ENCODE measurements around the gene PLD6.
"Not testable (repeated sequence)": the region's sequence is repeated elsewhere in the genome, so short reads cannot be mapped to it uniquely, and the experiment has no call there.

PLD6 gene

GRCh38 chr17:17201271-17201670 is 4.9 kb downstream of the PLD6 start:
- DNase-seq (ENCODE audit: low read depth in 2 of 2) = no peak

DNA sequence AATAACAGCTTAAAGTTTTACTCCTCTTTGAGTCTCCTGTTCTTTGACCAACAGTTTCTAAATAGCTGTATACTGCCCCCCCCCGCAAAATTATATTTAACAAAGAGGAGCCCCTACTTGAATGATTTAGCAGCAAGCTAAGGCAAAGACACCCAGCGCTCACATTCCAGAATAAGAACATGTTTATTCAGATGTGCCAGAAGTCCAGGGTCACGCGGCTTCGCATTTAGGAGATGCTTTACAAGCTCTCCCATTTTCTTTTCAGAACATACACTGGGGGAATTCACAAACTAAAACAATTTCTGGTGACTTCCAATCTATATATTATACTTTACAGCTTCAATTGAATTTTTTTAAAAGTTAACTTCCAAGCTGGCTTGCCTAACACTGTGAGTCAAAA is 5.3 kb downstream of the PLD6 start:
- DNase-seq (ENCODE audit: low read depth in 2 of 2) = no peak

GRCh38 chr17:17200311-17200710 is 5.8 kb downstream of the PLD6 start:
- no peak for DNase-seq (ENCODE audit: low read depth in 2 of 2)

GRCh38 chr17:17198281-17198680 is 7.9 kb downstream of the PLD6 start:
- no peak for DNase-seq (ENCODE audit: low read depth in 2 of 2)

DNA sequence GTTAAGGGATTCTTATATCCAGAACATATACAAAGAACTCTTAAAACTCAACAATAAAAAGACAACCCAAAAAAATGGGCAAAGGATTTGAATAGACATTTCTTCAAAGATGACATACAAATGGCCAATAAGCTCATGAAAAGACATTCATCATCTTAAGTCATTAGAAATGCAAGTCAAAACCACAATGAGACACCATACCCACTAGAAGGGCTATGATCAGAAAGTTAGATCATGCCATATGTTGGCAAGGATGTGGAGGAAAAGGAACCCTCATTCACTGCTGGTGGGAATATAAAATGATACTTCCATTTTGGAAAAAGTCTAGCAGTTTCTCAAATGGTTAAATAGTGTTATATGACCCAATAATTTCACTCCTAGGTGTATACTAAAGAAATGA is 9.4 kb downstream of the PLD6 start:
- no peak for DNase-seq (ENCODE audit: low read depth in 2 of 2)

GRCh38 chr17:17195466-17195865 is 10.7 kb downstream of the PLD6 start:
- DNase-seq (ENCODE audit: low read depth in 2 of 2) = not testable (repeated sequence)

DNA sequence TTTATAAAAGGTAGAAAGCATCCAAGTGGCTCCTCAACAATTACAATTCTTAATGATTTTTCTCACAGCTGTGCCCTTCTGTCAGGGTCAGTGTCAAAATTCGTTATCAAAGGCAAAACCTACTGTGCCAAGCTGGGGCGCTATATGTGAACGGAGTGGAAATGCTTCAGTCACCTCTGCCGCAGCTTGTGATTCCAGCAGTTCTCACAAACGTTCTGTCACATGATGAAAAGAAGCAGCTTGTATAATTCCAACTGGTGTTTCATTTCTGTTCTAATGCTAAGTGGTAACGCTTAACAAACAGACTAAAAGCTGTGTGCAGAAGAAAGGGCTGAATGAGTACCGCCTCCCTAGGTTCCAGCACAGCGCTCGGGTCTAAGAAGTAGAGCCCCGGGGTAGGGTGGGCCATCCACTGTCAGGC is 14.2 kb downstream of the PLD6 start:
- no peak for DNase-seq (ENCODE audit: low read depth in 2 of 2)

- DNase-seq (ENCODE audit: low read depth in 2 of 2) = no peak
Observed at GRCh38 chr17:17191346-17191792, 14.8 kb downstream of the PLD6 start.

DNA sequence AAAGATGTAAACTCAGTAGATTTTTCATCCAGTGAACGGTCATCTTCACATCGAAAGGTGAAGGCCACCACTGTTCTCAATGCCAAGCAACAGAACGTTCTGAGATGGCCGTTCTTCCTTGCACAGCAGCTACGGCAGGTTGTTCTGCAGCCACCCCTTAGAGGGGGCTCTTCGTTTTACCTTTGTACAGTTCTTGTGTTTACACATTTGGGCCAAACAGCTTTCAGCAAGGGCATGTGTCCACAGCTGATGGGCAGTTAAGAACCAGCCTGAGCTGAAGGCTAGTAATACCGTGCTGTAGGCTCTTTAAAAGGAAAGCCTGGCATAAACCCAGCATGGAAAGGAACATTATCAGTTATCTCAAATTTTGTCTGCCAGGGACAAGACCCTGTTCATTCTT is 15.9 kb downstream of the PLD6 start:
- DNase-seq (ENCODE audit: low read depth in 2 of 2) = no peak

DNA sequence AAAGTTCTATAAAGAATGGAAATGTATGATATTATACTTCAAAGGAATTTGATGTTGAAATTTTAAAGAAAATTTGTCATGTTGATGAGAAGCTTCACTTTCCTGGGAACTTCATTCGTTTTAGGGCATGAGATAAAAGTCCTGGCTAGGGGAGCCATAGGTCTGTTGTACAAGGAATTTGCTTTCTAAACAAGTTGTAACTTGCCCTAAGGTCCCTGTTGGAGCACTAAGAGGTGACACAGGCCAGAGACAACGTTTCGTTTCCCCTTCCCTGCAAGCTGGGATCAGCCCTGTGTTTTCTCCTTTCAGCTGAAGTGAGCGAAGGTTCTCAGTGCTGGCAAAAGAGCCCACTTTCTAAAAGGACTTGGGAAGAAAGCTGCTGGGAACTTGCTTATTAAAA is 16.6 kb downstream of the PLD6 start:
- no peak for DNase-seq (ENCODE audit: low read depth in 2 of 2)

DNA sequence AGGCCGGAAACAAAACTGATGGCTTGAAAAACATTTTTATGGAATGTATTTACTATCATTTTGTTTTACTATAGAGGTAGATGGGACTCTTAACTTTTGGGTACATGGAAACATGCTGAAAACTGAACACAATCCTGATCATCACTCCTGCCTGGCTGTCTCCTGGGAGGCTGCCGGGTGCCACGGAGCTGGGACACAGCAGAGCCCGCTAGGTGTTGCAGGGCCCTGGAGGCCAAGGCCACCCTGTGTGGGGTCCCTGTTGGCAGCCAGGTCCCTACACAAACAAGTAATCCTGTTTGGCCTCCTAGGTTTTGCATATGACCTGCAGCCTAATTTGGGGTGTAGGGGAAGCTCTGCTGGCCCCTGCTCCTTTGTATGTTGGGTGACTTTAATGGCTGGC is 17.5 kb downstream of the PLD6 start:
- no peak for DNase-seq (ENCODE audit: low read depth in 2 of 2)

DNA sequence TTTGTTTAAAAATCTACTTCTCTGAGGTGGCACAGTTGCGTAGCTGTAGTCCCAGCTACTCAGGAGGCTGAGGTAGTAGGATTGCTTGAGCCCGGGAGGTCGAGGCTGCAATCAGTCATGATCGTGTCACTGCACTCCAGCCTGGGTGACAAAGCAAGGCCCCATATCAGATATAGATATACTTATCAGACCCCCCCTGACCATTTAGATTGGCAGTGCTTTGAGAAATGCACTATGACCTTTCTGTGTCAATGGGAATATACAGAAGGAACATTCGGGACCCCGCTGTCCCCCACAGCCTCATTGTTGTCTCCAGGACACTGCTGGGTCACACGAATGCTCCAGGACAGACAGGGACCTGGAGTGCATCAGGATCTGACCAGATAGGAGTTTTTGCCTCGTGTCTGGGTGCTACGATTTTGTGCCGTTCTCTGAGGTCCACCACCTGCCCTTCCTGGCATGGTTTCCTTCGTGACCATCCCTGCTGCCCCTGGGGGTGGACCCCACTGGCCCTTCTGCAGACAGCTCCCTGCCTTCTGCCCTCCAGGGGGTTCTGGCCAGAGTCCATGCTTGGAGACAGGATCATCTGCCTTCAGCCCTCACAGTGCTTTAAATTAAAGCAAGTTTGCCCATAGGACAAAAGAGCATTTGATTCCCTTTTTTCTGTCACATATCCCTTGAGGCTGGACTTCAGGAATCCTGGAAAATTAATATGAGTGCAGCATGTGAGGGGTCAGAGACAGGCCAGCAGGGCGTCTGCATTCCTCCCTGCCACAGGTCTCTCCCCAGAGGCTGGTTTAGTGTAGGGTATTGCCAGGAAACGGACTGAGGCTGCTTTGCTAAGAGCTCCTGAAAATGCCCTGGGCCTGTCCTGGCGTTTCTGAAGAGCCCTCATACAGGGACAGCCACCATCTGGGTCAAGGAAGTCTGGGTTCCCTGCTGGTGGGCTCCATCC is 19.3 kb downstream of the PLD6 start:
- no peak for DNase-seq (ENCODE audit: low read depth in 2 of 2)

- peak; percentile 51 to 65 for DNase-seq (ENCODE audit: low read depth in 2 of 2)
Observed at GRCh38 chr17:17186051-17186450, 20.1 kb downstream of the PLD6 start.

GRCh38 chr17:17184985-17185757 is 21.0 kb downstream of the PLD6 start:
- not testable (repeated sequence) for DNase-seq (ENCODE audit: low read depth in 2 of 2)

DNA sequence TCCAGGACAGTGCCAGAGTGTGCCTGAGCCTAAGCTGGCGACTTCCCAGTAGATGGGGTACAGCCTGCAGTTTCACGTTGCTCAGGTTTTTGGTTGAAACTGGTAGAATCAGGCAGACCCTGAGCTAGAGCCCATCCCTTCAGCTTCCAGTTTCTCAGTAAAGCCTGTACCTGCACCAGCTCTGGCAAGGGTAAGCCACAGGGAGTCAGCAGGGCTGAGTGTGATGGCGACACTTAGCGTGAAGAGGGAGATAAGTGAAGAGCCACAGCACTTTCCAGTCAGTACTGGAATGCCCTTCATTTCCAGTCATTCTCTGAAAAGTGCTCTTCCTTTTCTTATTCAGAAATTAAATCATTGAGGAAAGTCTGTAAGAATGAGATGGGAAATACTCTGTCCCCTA is 22.4 kb downstream of the PLD6 start:
- no peak for DNase-seq (ENCODE audit: low read depth in 2 of 2)

DNA sequence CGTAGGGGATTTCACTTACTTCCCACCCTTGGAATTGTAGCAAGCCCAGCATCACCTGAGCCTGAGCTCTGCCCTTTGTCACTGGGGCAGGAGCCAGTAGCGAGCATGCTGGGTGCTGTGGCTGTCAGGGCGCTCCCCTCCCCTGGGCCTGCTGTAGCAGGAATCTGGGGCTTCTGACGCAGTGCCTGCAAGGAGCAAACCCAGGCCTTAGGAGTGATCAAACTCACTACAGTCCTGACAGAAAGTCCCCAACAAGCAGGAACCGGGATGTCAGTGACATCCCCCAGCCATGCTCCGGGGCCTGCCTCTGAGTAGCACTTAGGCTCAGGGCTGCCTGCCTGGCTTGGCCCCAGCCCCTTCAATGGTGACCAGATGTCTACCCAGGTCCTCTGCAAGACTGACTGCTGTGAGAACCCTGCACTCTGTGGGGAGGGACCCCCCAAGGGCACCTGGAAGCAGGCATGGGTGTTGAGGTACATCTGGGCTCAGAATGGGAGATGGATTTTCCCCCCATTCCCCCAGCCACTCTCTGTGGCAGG is 23.5 kb downstream of the PLD6 start:
- no peak for DNase-seq (ENCODE audit: low read depth in 2 of 2)

DNA sequence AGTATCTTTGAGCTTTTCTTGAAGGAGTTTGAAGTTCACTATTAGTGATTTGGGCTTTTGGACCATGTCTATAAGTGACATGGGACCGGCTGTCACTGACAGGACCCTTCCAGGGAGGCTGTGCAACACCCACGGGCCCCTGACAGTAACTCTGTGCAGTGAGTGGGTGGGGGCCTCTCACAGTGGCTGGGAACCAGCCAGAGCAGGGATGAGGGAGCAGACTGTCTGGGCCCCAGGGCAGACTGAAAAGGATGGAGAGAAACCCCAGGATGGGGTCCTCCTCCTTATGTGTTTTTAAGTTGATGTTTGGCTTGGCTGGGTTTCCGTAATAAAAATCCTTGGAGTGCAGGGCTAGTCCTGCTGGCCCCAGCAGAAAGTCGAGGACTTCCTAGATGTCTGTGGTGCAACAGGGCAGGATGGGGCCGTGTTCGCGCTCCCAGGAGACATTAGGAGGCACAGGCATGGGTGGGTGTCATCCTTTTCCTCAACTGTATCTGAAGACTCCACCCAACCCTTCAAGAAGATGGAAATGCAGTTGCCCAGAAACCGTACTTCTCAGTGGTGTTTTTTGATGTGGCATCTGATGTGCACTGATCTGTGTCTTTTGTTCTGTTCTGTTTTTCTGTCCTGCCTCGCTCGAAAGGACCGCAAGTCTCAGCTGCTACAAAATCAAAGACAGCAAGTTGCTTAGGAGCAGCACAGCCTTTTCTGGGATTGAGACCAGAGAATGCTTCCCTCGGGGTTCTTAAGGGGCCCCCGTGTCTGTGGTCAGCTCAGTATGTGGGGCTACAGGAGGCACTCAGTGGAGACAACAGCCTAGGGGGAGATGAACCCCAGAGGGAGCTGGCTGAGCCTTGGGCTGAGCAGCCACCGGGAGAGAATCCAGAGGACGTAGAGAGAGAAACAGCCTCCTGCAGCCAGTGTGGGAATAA is 24.2 kb downstream of the PLD6 start:
- DNase-seq (ENCODE audit: low read depth in 2 of 2) = no peak

- DNase-seq (ENCODE audit: low read depth in 2 of 2) = no peak
Observed at GRCh38 chr17:17180741-17181525, 25.2 kb downstream of the PLD6 start.

- DNase-seq (ENCODE audit: low read depth in 2 of 2) = no peak
Observed at GRCh38 chr17:17180141-17180603, 26.0 kb downstream of the PLD6 start.

DNA sequence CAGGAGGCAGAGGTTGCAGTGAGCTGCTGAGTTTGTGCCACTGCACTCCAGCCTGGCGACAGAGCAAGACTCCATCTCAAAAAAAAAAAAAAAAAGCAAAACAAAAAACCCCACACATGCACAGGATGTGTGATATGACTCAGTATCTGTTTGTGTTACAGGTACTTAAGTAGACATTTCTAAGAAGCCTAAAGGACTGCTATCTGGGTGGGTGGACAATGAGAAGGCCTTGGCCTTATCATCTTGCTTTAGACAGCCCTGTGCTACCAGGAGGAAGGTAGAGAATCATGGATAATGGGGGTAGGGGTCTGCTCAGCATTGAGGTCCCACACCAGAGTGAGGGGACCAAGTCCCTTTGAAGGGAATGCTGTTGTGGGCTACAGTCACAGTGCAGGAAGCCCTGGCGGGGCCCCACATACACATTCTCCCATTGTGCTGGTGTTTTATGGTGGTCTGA is 26.7 kb downstream of the PLD6 start:
- no peak for DNase-seq (ENCODE audit: low read depth in 2 of 2)
